Measurements from ENCODE around the gene SCAANT1.

Gene SCAANT1

GRCh38 chr3:63911873-63912767 lies at the start of gene SCAANT1:
TSS of gene SCAANT1 (minus strand) at chr3:63912383.
- no peak for FAIRE-seq
- DNase-seq (ENCODE audit: low spot score): peak; percentile 91

- no peak for FAIRE-seq
- peak; percentile 45 for DNase-seq (ENCODE audit: low spot score)
Observed at GRCh38 chr3:63961891-63962290, 49.7 kb upstream of the SCAANT1 start.

GRCh38 chr3:63960048-63960711 lies 48.0 kb upstream of the SCAANT1 start:
- FAIRE-seq (no peak), DNase-seq (ENCODE audit: low spot score) (peak; percentile 54)

- no peak for FAIRE-seq
Observed at GRCh38 chr3:63959146-63959545, 47.0 kb upstream of the SCAANT1 start.

GRCh38 chr3:63955830-63956545 lies 43.8 kb upstream of the SCAANT1 start:
- no peak for FAIRE-seq
- DNase-seq (ENCODE audit: low spot score): no peak

More at GRCh38 chr3:63959146-63959545, 47.0 kb upstream of the SCAANT1 start:
- DNase-seq (ENCODE audit: low spot score): no peak

- no peak for FAIRE-seq
- no peak for DNase-seq (ENCODE audit: low spot score)
Observed at GRCh38 chr3:63955036-63955650, 43.0 kb upstream of the SCAANT1 start.

- no peak for DNase-seq (ENCODE audit: low spot score)
- FAIRE-seq: no peak
Observed at GRCh38 chr3:63954182-63954581, 42.0 kb upstream of the SCAANT1 start.

- FAIRE-seq (no peak), DNase-seq (ENCODE audit: low spot score) (no peak)
Observed at GRCh38 chr3:63952248-63952594, 40.0 kb upstream of the SCAANT1 start.

GRCh38 chr3:63951492-63952247 lies 39.5 kb upstream of the SCAANT1 start:
- no peak for DNase-seq (ENCODE audit: low spot score)
- no peak for FAIRE-seq

GRCh38 chr3:63950698-63951097 lies 38.5 kb upstream of the SCAANT1 start:
- DNase-seq (ENCODE audit: low spot score) (no peak), FAIRE-seq (no peak)

GRCh38 chr3:63949005-63949404 lies 36.8 kb upstream of the SCAANT1 start:
- FAIRE-seq (no peak), DNase-seq (ENCODE audit: low spot score) (no peak)

- DNase-seq (ENCODE audit: low spot score) (no peak), FAIRE-seq (no peak)
Observed at GRCh38 chr3:63947594-63947993, 35.4 kb upstream of the SCAANT1 start.

- DNase-seq (ENCODE audit: low spot score): no peak
- no peak for FAIRE-seq
Observed at GRCh38 chr3:63946753-63947152, 34.6 kb upstream of the SCAANT1 start.

GRCh38 chr3:63945558-63946096 lies 33.4 kb upstream of the SCAANT1 start:
- DNase-seq (ENCODE audit: low spot score) (no peak), FAIRE-seq (no peak)

GRCh38 chr3:63943678-63944077 lies 31.5 kb upstream of the SCAANT1 start:
- DNase-seq (ENCODE audit: low spot score) (no peak), FAIRE-seq (no peak)

- FAIRE-seq (no peak), DNase-seq (ENCODE audit: low spot score) (no peak)
Observed at GRCh38 chr3:63942528-63942927, 30.3 kb upstream of the SCAANT1 start.

- no peak for DNase-seq (ENCODE audit: low spot score)
- FAIRE-seq: no peak
Observed at GRCh38 chr3:63940389-63940757, 28.2 kb upstream of the SCAANT1 start.

GRCh38 chr3:63937661-63938651 lies 25.8 kb upstream of the SCAANT1 start:
- no peak for DNase-seq (ENCODE audit: low spot score)
- no peak for FAIRE-seq

GRCh38 chr3:63936925-63937324 lies 24.7 kb upstream of the SCAANT1 start:
- no peak for FAIRE-seq
- no peak for DNase-seq (ENCODE audit: low spot score)

Data from urothelium cell line (cell line).